ENCODE measurements around the gene ATP10A. TPM values are rescaled to one million over a fixed set of nuclear protein-coding genes. Genes with fewer than 3 reads are reported as not detected.
"Not testable (repeated sequence)": the region's sequence is repeated elsewhere in the genome, so short reads cannot be mapped to it uniquely, and the experiment has no call there.

Gene ATP10A
- total RNA-seq, 1 donor: 15.8 TPM

DNA sequence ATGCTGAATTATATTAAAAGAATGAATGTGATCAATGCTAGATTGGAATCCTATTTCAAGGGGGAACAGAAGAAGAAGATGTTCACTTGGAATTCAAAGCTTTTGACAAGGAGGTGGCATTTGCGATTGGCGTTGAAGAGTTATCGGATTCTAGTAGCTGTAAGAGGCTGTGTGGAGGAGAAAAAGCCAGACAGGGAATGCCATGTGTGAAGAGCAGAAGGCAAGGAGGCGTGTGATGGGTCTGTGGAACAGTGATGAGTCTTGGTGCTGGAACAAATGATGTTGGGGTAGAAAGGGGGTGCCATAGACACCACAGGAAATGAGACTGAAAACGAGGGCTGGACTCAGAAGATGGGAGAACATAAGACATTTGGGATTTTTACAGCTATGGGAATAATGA lies 30.5 kb upstream of the ATP10A start:
- Histone ChIP-seq H3K4me1 (ENCODE audit: insufficient read depth, low read length) (no peaks in the 10 kb centered on the region), H3K9me3 (ENCODE audit: low read depth, low read length) (no peaks in the 10 kb centered on the region), H3K27me3 (ENCODE audit: insufficient read depth, low read length) (no peaks in the 10 kb centered on the region), H3K4me3 (ENCODE audit: low read length) (no peak overlapping the region)

- Histone ChIP-seq H3K4me3 (ENCODE audit: low read length) (no peak overlapping the region), H3K9me3 (ENCODE audit: low read depth, low read length) (no peaks in the 10 kb centered on the region), H3K27me3 (ENCODE audit: insufficient read depth, low read length) (no peaks in the 10 kb centered on the region), H3K4me1 (ENCODE audit: insufficient read depth, low read length) (no peaks in the 10 kb centered on the region)
Observed at GRCh38 chr15:25892126-25892525, 29.0 kb upstream of the ATP10A start.

DNA sequence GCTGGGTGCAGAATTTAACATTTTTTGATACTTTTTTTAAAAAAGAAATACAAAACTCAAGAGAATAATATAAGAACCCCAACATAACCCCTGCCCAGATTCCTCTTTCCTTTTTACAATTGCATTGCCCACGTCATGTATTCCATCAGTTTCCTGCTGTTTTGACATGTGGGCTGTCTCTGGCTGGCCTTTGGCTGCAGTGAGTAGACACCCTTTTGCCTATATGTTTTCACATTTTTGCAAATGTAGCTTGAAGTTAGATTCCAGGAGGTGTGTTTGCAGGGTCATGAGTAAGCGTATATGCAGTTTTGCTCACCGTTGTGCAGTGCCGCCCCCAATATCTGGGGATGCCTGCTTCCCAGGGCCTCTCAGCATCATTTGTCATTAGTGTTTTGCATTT lies 28.0 kb upstream of the ATP10A start:
- H3K4me3 ChIP-seq (ENCODE audit: low read length): no peak overlapping the region
- no peaks in the 10 kb centered on the region for H3K9me3 ChIP-seq (ENCODE audit: low read depth, low read length)
- no peaks in the 10 kb centered on the region for H3K4me1 ChIP-seq (ENCODE audit: insufficient read depth, low read length)
- H3K27me3 ChIP-seq (ENCODE audit: insufficient read depth, low read length): no peaks in the 10 kb centered on the region

- no peaks in the 10 kb centered on the region for H3K4me1 ChIP-seq (ENCODE audit: insufficient read depth, low read length)
- H3K9me3 ChIP-seq (ENCODE audit: low read depth, low read length): no peaks in the 10 kb centered on the region
- H3K27me3 ChIP-seq (ENCODE audit: insufficient read depth, low read length): no peaks in the 10 kb centered on the region
- H3K4me3 ChIP-seq (ENCODE audit: low read length): no peak overlapping the region
Observed at GRCh38 chr15:25890529-25890928, 27.4 kb upstream of the ATP10A start.

DNA sequence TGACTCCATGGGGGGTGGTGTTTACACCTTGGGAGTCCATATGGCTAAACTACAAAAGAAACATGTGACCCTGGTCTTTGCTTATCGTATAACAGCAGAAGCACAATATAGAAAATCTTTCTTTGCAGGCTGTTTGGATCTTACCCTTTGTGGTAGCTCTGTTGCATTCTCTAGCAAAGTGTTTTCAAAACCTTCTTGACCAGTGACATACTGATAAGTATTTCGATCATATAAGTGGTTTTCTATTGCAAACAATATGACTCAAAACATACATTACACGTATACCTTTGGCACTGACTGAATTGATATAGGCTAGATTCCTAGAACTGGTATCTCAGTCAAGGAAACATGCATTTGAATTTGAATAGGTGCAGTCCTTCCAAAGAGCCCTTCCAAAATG lies 24.7 kb upstream of the ATP10A start:
- Histone ChIP-seq H3K4me1 (ENCODE audit: insufficient read depth, low read length) (no peaks in the 10 kb centered on the region), H3K9me3 (ENCODE audit: low read depth, low read length) (no peaks in the 10 kb centered on the region), H3K27me3 (ENCODE audit: insufficient read depth, low read length) (no peaks in the 10 kb centered on the region), H3K4me3 (ENCODE audit: low read length) (no peak overlapping the region)

GRCh38 chr15:25886498-25887140 lies 23.5 kb upstream of the ATP10A start:
- H3K4me1 ChIP-seq (ENCODE audit: insufficient read depth, low read length): no peaks in the 10 kb centered on the region
- H3K27me3 ChIP-seq (ENCODE audit: insufficient read depth, low read length): no peaks in the 10 kb centered on the region
- no peaks in the 10 kb centered on the region for H3K9me3 ChIP-seq (ENCODE audit: low read depth, low read length)
- no peak overlapping the region for H3K4me3 ChIP-seq (ENCODE audit: low read length)

- no peak overlapping the region for H3K4me3 ChIP-seq (ENCODE audit: low read length)
- no peaks in the 10 kb centered on the region for H3K9me3 ChIP-seq (ENCODE audit: low read depth, low read length)
- H3K27me3 ChIP-seq (ENCODE audit: insufficient read depth, low read length): no peaks in the 10 kb centered on the region
- no peaks in the 10 kb centered on the region for H3K4me1 ChIP-seq (ENCODE audit: insufficient read depth, low read length)
Observed at GRCh38 chr15:25884370-25884769, 21.2 kb upstream of the ATP10A start.

GRCh38 chr15:25883463-25884259 lies 20.5 kb upstream of the ATP10A start:
- Histone ChIP-seq H3K4me1 (ENCODE audit: insufficient read depth, low read length) (no peaks in the 10 kb centered on the region), H3K27me3 (ENCODE audit: insufficient read depth, low read length) (no peaks in the 10 kb centered on the region), H3K4me3 (ENCODE audit: low read length) (no peak overlapping the region), H3K9me3 (ENCODE audit: low read depth, low read length) (no peaks in the 10 kb centered on the region)

DNA sequence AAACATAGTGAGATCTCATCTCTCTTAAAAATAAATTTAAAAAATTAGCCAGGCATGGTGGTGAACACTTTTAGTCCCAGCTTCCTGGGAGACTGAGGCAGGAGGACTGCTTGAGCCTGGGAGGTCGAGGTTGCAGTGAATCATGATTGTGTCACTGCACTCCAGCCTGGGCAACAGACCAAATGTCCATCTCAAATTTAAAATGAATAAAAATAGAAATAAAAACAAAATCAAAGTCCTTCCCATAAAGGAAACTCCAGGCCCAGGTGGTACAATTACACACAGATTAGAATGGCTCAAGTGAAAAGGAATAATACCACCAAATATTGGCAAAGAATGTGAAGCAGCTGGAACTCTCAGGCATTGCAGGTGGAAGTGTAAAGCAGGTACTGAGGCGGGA lies 19.3 kb upstream of the ATP10A start:
- no peaks in the 10 kb centered on the region for H3K9me3 ChIP-seq (ENCODE audit: low read depth, low read length)
- H3K4me3 ChIP-seq (ENCODE audit: low read length): no peak overlapping the region
- no peaks in the 10 kb centered on the region for H3K27me3 ChIP-seq (ENCODE audit: insufficient read depth, low read length)
- no peaks in the 10 kb centered on the region for H3K4me1 ChIP-seq (ENCODE audit: insufficient read depth, low read length)

DNA sequence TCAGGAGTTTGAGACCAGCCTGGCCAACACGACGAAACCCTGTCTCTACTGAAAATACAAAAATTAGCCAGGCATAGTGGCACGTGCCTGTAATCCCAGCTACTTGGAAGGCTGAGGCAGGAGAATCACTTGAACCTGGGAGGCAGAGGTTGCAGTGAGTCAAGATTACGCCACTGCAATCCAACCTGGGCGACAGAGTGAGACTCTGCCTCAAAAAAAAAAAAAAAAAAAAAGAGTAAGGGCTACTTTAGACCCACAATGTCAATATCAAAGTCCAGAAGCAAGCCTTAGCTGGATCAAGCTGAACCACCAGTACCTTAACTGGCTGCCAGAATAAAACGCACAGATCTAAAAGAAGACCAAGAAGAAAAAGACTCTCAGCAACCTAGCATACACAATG lies 17.8 kb upstream of the ATP10A start:
- H3K4me3 ChIP-seq (ENCODE audit: low read length); H3K4me1 ChIP-seq (ENCODE audit: insufficient read depth, low read length); H3K27me3 ChIP-seq (ENCODE audit: insufficient read depth, low read length); H3K9me3 ChIP-seq (ENCODE audit: low read depth, low read length): not testable (repeated sequence)

DNA sequence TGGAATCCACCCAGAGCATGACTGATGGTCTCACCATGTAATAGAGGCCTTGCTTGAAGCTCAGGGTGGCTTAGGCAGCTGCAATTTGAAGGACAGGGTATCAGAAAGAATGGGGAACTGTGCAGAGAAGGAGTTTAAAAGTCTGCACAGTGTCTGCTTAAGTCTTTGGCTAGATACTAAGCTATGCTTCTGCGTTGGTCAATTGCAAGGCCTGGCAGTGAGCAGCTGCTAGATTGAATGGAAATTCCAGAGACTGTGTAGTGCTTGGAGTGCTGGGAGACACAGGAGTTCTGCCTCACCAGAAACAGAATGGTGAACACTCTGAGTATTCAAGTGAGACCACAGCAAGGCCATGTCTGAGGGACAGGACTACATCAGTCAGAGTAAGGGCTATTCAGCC lies 17.3 kb upstream of the ATP10A start:
- no peaks in the 10 kb centered on the region for H3K27me3 ChIP-seq (ENCODE audit: insufficient read depth, low read length)
- H3K4me1 ChIP-seq (ENCODE audit: insufficient read depth, low read length): no peaks in the 10 kb centered on the region
- H3K4me3 ChIP-seq (ENCODE audit: low read length): no peak overlapping the region
- H3K9me3 ChIP-seq (ENCODE audit: low read depth, low read length): no peaks in the 10 kb centered on the region

GRCh38 chr15:25879438-25879837 lies 16.3 kb upstream of the ATP10A start:
- Histone ChIP-seq H3K4me3 (ENCODE audit: low read length) (no peak overlapping the region), H3K9me3 (ENCODE audit: low read depth, low read length) (no peaks in the 10 kb centered on the region), H3K4me1 (ENCODE audit: insufficient read depth, low read length) (no peaks in the 10 kb centered on the region), H3K27me3 (ENCODE audit: insufficient read depth, low read length) (no peaks in the 10 kb centered on the region)

GRCh38 chr15:25877681-25878080 lies 14.6 kb upstream of the ATP10A start:
- no peaks in the 10 kb centered on the region for H3K9me3 ChIP-seq (ENCODE audit: low read depth, low read length)
- H3K4me1 ChIP-seq (ENCODE audit: insufficient read depth, low read length): no peaks in the 10 kb centered on the region
- no peak overlapping the region for H3K4me3 ChIP-seq (ENCODE audit: low read length)
- no peaks in the 10 kb centered on the region for H3K27me3 ChIP-seq (ENCODE audit: insufficient read depth, low read length)

DNA sequence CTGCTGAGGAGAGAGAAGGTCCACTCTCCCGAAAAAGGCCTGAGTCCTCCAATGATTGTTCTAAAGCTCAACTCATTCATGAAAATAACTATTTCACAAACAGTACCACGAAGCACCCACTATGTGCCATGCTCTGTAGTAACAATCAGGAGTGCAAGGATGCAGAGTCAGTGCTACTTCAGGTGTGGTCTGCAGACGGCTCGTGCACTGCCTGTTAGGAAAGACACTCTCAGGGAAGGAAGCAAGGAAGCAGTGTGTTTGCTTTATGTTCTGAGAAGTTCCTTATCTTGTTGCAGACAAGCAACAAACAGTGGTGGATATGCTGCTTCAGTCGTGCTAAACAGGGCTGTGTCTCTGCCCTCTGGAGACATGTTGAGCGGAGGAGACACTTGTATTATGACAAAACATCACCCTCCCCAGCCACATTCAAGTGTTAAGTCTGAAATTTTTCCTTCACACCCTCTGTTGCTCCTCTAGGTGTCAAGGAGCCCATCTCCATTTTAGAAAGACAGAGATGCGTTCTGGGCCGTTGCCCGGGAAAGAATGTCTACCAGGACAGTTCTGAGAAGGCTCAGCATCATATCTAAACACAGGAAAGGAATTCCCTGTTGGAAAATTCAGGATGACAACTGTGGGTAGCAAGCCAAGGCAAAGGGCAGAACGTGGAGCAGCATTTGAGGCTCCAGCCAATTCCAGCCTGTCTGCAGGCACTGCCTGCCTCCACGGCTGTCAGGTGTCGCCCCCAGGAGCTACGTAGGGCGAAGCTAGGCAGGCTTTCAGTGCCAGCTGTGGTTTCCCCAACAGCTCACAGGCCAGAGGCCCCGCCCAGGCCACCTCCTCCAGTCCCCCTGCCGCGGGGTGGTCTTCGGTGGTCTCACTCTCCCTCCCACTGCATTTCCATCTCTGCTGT lies 13.4 kb upstream of the ATP10A start:
- Histone ChIP-seq H3K4me1 (ENCODE audit: insufficient read depth, low read length) (no peaks in the 10 kb centered on the region), H3K4me3 (ENCODE audit: low read length) (no peak overlapping the region), H3K27me3 (ENCODE audit: insufficient read depth, low read length) (no peaks in the 10 kb centered on the region), H3K9me3 (ENCODE audit: low read depth, low read length) (no peaks in the 10 kb centered on the region)

DNA sequence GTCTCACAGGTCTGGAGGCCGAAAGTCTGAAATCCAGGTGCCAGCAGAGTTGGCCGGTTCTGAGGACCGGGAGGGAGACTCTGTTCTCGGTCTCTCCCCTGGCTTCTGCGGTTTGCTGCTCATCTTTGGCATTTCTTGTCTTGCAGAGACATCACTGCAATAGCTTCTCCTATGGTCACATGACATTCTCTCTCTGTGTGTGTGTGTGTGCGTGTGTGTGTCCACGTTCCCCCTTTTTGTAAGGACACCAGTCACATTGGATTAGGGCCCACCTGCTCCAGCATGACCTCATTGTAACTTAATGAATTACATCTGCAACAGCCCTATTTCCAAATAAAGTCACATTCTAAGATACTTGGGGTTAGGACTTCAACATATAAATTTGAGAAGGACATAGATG lies 12.4 kb upstream of the ATP10A start:
- Histone ChIP-seq H3K4me3 (ENCODE audit: low read length) (no peak overlapping the region), H3K9me3 (ENCODE audit: low read depth, low read length) (no peaks in the 10 kb centered on the region), H3K27me3 (ENCODE audit: insufficient read depth, low read length) (no peaks in the 10 kb centered on the region), H3K4me1 (ENCODE audit: insufficient read depth, low read length) (no peaks in the 10 kb centered on the region)
